Smooth muscle cell (in vitro differentiated cells): ENCODE data around the gene CEMIP. TPM values are rescaled to one million over a fixed set of nuclear protein-coding genes. Genes with fewer than 3 reads are reported as not detected.

ENCODE experiments used
- DNase-seq: peaks from one replicate; lab custom pipeline; 2025; ENCODE audit not compliant: unreplicated experiment; lab: John Stamatoyannopoulos, UW
- H2AFZ ChIP-seq: fragments of 200-600 bp; sonication (generic); 2 replicates; pipeline ENCODE4 v1.6.0; 2016; ENCODE audit warnings: antibody characterized with exemption, low read depth, mild to moderate bottlenecking
- H3F3A ChIP-seq: fragments of 200-600 bp; sonication (generic); 2 replicates; pipeline ENCODE4 v1.6.0; 2017; ENCODE audit warnings: antibody characterized with exemption, low read depth
- H3K27ac ChIP-seq: fragments of 200-600 bp; sonication (generic); 2 replicates; pipeline ENCODE4 v1.5.1; 2016; ENCODE audit warnings: low read depth, mild to moderate bottlenecking
- H3K27me3 ChIP-seq: fragments of 200-600 bp; sonication (generic); 2 replicates; pipeline ENCODE4 v1.6.1; 2016; ENCODE audit warnings: low read depth, mild to moderate bottlenecking
- H3K36me3 ChIP-seq: fragments of 200-600 bp; sonication (generic); 2 replicates; pipeline ENCODE4 v1.5.1; 2016; ENCODE audit warnings: low read depth
- H3K4me1 ChIP-seq: fragments of 200-600 bp; sonication (generic); 2 replicates; pipeline ENCODE4 v1.5.1; 2016; ENCODE audit warnings: low read depth
- H3K4me2 ChIP-seq: fragments of 200-600 bp; sonication (generic); 2 replicates; pipeline ENCODE4 v1.6.0; 2016; ENCODE audit warnings: mild to moderate bottlenecking
- H3K4me3 ChIP-seq: fragments of 200-600 bp; sonication (generic); 2 replicates; pipeline ENCODE4 v1.5.1; 2016; ENCODE audit warnings: mild to moderate bottlenecking
- H3K79me2 ChIP-seq: fragments of 200-600 bp; sonication (generic); 2 replicates; pipeline ENCODE4 v1.6.0; 2016; ENCODE audit warnings: low read depth, mild to moderate bottlenecking
- H3K9ac ChIP-seq: fragments of 200-600 bp; sonication (generic); 2 replicates; pipeline ENCODE4 v1.6.0; 2016; ENCODE audit warnings: low read depth
- H3K9me3 ChIP-seq: fragments of 200-600 bp; sonication (generic); replicated peaks from 2 replicates; pipeline ENCODE4 v1.5.1; 2016; ENCODE audit warnings: low read depth
- H4K20me1 ChIP-seq: fragments of 200-600 bp; sonication (generic); 2 replicates; pipeline ENCODE4 v1.6.0; 2016; ENCODE audit warnings: low read depth
- WGBS: methylation state at CpG from one replicate; pipeline ENCODE4 v1.1.7; 2016; ENCODE audit warnings: low lambda C conversion rate; 5-methylcytosine and 5-hydroxymethylcytosine counted together
- polyA plus RNA-seq: library from polyadenylated mRNA; unstranded; fragments of >200 nt; fragmentation: Nextera tagmentation; extraction: Ambion mirVana; gene quantifications from 2 replicates; pipeline ENCODE4 v1.2.1, GENCODE V29; 2016
- total RNA-seq: library from RNA; depleted of rRNA; stranded (reverse); fragments of >200 nt; gene quantifications from 2 replicates; pipeline ENCODE4 v1.2.3, GENCODE V29; 2014
- TF ChIP-seq, protein P1 (sequence below): fragments of 200-600 bp; sonication (generic); IDR thresholded peaks from 2 replicates; pipeline ENCODE4 v1.5.1; 2017; ENCODE audit warnings: borderline replicate concordance, mild to moderate bottlenecking, antibody characterized with exemption; ENCODE audit not compliant: insufficient read depth, poor library complexity, severe bottlenecking

Gene CEMIP
- total and polyA plus RNA-seq, 2 experiments from 2014 or later: 1.9 TPM

- H3K4me2 ChIP-seq: no peak overlapping the region
- H4K20me1 ChIP-seq: no peaks in the 10 kb centered on the region
- no peaks in the 10 kb centered on the region for H3K4me1 ChIP-seq
- no peak for DNase-seq
- no peak overlapping the region for H3K27ac ChIP-seq
- no peak overlapping the region for H3K4me3 ChIP-seq
- H3K36me3 ChIP-seq: no peaks in the 10 kb centered on the region
- no peaks in the 10 kb centered on the region for H3F3A ChIP-seq
- no peaks in the 10 kb centered on the region for H3K27me3 ChIP-seq
- no peak overlapping the region for H3K9ac ChIP-seq
- no peaks in the 10 kb centered on the region for H3K9me3 ChIP-seq
- H3K79me2 ChIP-seq: no peaks in the 10 kb centered on the region
- TF ChIP-seq, protein P1, sequence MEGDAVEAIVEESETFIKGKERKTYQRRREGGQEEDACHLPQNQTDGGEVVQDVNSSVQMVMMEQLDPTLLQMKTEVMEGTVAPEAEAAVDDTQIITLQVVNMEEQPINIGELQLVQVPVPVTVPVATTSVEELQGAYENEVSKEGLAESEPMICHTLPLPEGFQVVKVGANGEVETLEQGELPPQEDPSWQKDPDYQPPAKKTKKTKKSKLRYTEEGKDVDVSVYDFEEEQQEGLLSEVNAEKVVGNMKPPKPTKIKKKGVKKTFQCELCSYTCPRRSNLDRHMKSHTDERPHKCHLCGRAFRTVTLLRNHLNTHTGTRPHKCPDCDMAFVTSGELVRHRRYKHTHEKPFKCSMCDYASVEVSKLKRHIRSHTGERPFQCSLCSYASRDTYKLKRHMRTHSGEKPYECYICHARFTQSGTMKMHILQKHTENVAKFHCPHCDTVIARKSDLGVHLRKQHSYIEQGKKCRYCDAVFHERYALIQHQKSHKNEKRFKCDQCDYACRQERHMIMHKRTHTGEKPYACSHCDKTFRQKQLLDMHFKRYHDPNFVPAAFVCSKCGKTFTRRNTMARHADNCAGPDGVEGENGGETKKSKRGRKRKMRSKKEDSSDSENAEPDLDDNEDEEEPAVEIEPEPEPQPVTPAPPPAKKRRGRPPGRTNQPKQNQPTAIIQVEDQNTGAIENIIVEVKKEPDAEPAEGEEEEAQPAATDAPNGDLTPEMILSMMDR: no peak
- H2AFZ ChIP-seq: no peak overlapping the region
- 89% methylated on average over 11 of the region's 11 CpGs for WGBS
Observed at GRCh38 chr15:80906159-80906766, 127.1 kb downstream of the CEMIP start.

GRCh38 chr15:80911821-80912220 lies 132.7 kb downstream of the CEMIP start:
- Histone ChIP-seq H4K20me1 (no peaks in the 10 kb centered on the region), H2AFZ (no peak overlapping the region), H3K4me1 (no peaks in the 10 kb centered on the region), H3F3A (no peaks in the 10 kb centered on the region), H3K36me3 (no peaks in the 10 kb centered on the region), H3K4me2 (no peak overlapping the region), H3K9me3 (no peaks in the 10 kb centered on the region), H3K27ac (no peak overlapping the region), H3K4me3 (no peak overlapping the region), H3K9ac (no peak overlapping the region), H3K27me3 (no peaks in the 10 kb centered on the region), H3K79me2 (no peaks in the 10 kb centered on the region)
- WGBS: 100% methylated on average over 1 of the region's 1 CpG
- TF ChIP-seq, protein P1: no peak
- DNase-seq: no peak

DNA sequence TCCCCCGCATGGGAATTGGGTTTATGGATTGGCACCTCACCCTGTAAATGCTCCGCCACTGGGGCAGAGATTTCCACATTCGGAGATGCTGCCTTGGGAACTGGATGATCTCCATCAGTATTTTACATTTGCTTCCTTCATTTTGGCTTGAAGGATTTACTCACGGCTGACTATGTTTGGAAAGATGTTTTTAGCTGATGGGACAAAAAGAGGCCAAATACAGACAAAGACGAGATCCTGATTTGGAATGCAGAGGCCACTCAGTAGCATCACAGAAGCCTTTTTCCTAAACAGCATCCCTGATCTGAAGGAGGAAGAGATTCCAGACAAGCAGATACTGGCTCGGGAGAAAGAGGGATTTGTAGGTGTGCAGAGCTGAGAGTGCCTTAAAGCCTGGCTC lies 133.5 kb downstream of the CEMIP start:
- H2AFZ ChIP-seq: no peak overlapping the region

DNA sequence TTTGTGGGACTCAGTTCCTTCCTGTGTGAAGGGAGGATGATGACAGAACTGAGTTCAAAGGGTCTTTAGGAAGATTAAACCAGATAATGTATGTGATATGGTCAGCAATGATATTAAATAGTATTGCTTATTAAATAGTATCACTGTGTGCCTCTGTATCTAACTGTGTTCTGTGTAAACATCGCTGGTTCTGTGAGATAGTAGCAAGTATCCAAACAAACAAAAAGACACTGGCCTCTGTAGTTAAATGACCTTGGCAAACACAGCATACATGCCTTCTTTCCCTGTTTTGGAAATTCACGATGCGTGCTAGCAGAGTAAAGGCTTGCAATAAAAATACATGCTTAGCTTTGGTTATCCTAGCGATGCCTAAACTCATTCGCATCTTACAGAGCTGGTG lies 134.4 kb downstream of the CEMIP start:
- TF ChIP-seq, protein P1: no peak

More for the DNA sequence above, 133.5 kb downstream of the CEMIP start:
- TF ChIP-seq, protein P1: no peak
- DNase-seq: no peak
- H3K79me2 ChIP-seq: no peaks in the 10 kb centered on the region
- H3K27ac ChIP-seq: no peak overlapping the region
- no peaks in the 10 kb centered on the region for H3K9me3 ChIP-seq
- H3K4me3 ChIP-seq: no peak overlapping the region
- H3K9ac ChIP-seq: no peak overlapping the region
- H3K4me1 ChIP-seq: no peaks in the 10 kb centered on the region
- 79% methylated on average over 6 of the region's 6 CpGs for whole genome bisulfite sequencing
- H4K20me1 ChIP-seq: no peaks in the 10 kb centered on the region
- H3K4me2 ChIP-seq: no peak overlapping the region
- H3F3A ChIP-seq: no peaks in the 10 kb centered on the region
- H3K36me3 ChIP-seq: no peaks in the 10 kb centered on the region
- H3K27me3 ChIP-seq: no peaks in the 10 kb centered on the region

More for the DNA sequence above, 134.4 kb downstream of the CEMIP start:
- H3K27ac ChIP-seq: no peak overlapping the region
- no peaks in the 10 kb centered on the region for H3K79me2 ChIP-seq
- WGBS: 75% methylated on average over 5 of the region's 5 CpGs
- no peak overlapping the region for H3K4me2 ChIP-seq
- H2AFZ ChIP-seq: no peak overlapping the region
- no peak overlapping the region for H3K4me3 ChIP-seq
- H3K27me3 ChIP-seq: no peaks in the 10 kb centered on the region
- H3K9ac ChIP-seq: no peak overlapping the region
- no peaks in the 10 kb centered on the region for H3K9me3 ChIP-seq
- DNase-seq: no peak
- H3K4me1 ChIP-seq: no peaks in the 10 kb centered on the region
- H3K36me3 ChIP-seq: no peaks in the 10 kb centered on the region
- no peaks in the 10 kb centered on the region for H3F3A ChIP-seq
- H4K20me1 ChIP-seq: no peaks in the 10 kb centered on the region
